Measurements from ENCODE around the gene DENND2A. TPM values are rescaled to one million over a fixed set of nuclear protein-coding genes. Genes with fewer than 3 reads are reported as not detected.

The DENND2A gene, protein sequence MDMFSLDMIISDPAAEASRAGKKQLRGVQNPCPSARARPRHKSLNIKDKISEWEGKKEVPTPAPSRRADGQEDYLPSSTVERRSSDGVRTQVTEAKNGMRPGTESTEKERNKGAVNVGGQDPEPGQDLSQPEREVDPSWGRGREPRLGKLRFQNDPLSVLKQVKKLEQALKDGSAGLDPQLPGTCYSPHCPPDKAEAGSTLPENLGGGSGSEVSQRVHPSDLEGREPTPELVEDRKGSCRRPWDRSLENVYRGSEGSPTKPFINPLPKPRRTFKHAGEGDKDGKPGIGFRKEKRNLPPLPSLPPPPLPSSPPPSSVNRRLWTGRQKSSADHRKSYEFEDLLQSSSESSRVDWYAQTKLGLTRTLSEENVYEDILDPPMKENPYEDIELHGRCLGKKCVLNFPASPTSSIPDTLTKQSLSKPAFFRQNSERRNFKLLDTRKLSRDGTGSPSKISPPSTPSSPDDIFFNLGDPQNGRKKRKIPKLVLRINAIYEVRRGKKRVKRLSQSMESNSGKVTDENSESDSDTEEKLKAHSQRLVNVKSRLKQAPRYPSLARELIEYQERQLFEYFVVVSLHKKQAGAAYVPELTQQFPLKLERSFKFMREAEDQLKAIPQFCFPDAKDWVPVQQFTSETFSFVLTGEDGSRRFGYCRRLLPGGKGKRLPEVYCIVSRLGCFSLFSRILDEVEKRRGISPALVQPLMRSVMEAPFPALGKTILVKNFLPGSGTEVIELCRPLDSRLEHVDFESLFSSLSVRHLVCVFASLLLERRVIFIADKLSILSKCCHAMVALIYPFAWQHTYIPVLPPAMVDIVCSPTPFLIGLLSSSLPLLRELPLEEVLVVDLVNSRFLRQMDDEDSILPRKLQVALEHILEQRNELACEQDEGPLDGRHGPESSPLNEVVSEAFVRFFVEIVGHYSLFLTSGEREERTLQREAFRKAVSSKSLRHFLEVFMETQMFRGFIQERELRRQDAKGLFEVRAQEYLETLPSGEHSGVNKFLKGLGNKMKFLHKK
- not detected in 2 replicates for total RNA-seq

DNA sequence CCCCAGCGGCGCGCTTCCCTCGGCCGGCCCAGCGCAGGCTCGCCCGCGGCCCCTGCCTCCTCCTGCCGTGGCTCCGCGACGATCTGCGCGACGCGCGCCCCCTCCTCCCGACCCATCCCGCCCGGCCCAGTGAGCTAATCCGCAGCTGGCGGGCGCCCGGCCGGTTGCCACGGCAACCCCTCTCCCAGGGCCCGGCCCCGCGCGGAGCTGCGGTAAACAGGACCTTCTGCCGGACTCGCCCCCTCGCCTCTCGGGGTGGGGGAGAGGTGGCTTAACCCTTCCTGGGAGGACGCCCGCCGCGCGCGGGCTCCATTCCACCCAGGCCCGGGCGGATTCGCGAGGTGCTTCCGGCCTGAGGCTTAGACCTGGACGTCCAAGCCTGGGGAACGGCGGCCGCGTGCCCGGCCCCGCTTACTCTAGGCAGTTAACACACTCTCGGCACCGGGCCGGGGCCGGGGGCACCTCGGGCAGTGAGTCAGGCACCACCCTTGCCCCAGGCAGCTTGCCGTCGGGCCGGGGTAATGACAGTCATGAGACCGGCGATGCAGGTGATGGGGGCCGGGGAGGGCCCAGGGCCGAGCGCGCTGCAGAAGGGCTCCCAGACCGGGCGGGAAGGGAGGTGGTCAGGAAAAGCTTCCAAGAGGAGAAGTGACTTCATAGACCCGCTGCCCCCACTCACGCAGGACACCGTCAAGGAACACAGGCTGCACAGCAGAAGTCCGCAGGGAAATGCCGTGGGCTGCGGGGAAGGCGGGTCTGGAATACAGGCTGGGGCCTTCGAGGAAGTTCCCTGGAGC lies at the start of gene DENND2A:
Gene DENND2A (minus strand): TSS at position 87 of the 797 bp plus-strand sequence. CDS start 38,416 bp downstream, outside the sequence.
- DNase-seq, result peak; percentile 32
- peak; percentile 52 for ATAC-seq (ENCODE audit: low read depth)
- TF ChIP-seq, protein P1, sequence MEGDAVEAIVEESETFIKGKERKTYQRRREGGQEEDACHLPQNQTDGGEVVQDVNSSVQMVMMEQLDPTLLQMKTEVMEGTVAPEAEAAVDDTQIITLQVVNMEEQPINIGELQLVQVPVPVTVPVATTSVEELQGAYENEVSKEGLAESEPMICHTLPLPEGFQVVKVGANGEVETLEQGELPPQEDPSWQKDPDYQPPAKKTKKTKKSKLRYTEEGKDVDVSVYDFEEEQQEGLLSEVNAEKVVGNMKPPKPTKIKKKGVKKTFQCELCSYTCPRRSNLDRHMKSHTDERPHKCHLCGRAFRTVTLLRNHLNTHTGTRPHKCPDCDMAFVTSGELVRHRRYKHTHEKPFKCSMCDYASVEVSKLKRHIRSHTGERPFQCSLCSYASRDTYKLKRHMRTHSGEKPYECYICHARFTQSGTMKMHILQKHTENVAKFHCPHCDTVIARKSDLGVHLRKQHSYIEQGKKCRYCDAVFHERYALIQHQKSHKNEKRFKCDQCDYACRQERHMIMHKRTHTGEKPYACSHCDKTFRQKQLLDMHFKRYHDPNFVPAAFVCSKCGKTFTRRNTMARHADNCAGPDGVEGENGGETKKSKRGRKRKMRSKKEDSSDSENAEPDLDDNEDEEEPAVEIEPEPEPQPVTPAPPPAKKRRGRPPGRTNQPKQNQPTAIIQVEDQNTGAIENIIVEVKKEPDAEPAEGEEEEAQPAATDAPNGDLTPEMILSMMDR (IDR thresholded peaks at IDR 0.05), result no peak
- no peaks in the 10 kb centered on the region for H3K9me3 Mint-ChIP-seq
- intact Hi-C loops (cut with micrococcal nuclease), result no loop called here
- peaks cover 24% of the 10 kb centered on the region for H3K4me1 Mint-ChIP-seq
- H3K36me3 Mint-ChIP-seq (ENCODE audit: low read depth), result no peaks in the 10 kb centered on the region
- ChIA-PET CTCF (no interaction called here), POLR2A (interaction anchor here (0.6 kb wide), 1 partner anchor 352 kb away, joined by 3 read pairs; no protein-coding TSS in a partner anchor)
- H3K4me3 Mint-ChIP-seq, result peak within 1 kb of the TSS; percentile 86
- no peak within 1 kb of the TSS for H3K27ac Mint-ChIP-seq
- peaks cover 46% of the 10 kb centered on the region for H3K27me3 Mint-ChIP-seq

DNA sequence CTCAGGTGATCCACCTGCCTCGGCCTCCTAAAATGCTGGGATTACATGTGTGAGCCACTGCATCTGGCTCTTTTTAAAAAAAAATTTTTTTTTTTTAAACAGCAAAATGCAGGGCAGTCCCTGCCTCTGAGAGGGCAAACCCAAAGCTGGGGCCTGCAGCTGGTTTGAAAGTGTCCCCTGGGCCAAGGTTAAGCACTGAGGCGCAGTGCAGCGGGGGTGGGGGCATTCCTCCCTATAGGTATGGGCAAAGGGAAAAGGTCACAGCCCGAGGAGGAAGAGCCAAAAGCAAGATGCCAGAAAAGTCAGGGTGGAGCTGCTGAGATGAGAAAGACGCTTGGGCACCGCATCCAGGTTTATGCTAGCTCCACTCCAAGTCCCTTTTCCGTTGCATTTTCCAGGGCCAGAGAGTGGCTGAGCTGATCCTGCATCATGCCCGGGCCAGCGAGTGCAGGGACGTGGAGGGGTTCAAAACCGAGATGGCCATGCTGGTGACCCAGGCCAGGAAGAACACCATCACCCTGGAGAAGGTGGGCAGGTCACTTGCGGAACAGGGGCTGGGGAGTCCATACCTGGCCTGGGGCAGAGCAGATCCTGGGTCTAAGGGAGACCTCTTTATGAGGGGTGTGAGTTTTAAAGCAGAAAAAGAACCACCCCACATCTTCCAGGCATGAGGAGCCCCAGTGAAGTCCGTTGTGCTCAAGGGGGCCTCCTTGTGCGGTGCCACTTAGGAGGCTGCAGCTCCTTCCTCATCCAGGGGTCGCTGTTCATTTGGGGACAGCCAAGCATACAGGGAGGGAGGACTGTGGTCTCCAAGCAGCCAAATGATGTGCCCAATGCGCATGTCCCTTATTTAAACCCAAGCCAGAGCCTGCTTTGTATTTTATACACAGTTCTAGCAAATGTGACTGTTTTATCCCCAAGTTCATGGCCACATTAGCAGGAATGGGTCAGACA lies 48.9 kb upstream of the DENND2A start:
- Mint-ChIP-seq H3K27me3 (no peaks in the 10 kb centered on the region), H3K36me3 (ENCODE audit: low read depth) (peaks cover 64% of the 10 kb centered on the region), H3K4me1 (no peaks in the 10 kb centered on the region), H3K27ac (no peak overlapping the region), H3K9me3 (no peaks in the 10 kb centered on the region), H3K4me3 (no peak overlapping the region)
- ChIA-PET CTCF (interaction anchor here (1.0 kb wide), 1 partner anchor 14 kb away, joined by 3 read pairs; no protein-coding TSS in a partner anchor), POLR2A (interaction anchor here (0.7 kb wide), 1 partner anchor 88 kb away, joined by 3 read pairs; no protein-coding TSS in a partner anchor)
- ATAC-seq (ENCODE audit: low read depth) (no peak), DNase-seq (no peak)
- TF ChIP-seq, protein P1 (IDR thresholded peaks at IDR 0.05), result no peak
- intact Hi-C loops (cut with micrococcal nuclease), result no loop called here

DNA sequence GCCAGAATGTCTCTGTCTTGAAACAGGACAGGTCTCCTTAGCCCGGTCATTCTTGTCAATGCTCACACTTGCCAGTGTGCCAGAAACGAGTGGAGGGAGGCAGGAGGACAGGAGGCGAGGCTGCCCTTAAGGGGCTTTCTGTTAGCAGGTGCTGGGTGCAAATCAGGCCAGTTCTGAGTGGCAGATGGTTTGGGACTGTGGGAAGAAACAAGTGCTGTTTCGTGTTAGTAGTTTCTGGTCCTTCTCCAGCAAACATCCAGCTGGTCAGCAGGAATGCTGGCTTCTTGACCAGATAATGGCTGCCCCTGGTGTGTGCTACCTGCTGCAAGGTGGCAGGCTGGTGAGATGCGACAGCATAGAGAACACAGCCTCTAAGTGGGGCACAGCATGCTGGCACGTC lies 47.7 kb upstream of the DENND2A start:
- CTCF ChIA-PET, result no interaction called here
- DNase-seq, result no peak
- H3K4me3 Mint-ChIP-seq, result no peak overlapping the region
- H3K4me1 Mint-ChIP-seq, result no peaks in the 10 kb centered on the region
- H3K36me3 Mint-ChIP-seq (ENCODE audit: low read depth), result peaks cover 72% of the 10 kb centered on the region
- H3K27ac Mint-ChIP-seq, result no peak overlapping the region
- intact Hi-C loops (cut with micrococcal nuclease), result no loop called here
- TF ChIP-seq, protein P1 (IDR thresholded peaks at IDR 0.05), result no peak
- ATAC-seq (ENCODE audit: low read depth), result no peak
- no peaks in the 10 kb centered on the region for H3K27me3 Mint-ChIP-seq
- no peaks in the 10 kb centered on the region for H3K9me3 Mint-ChIP-seq
- POLR2A ChIA-PET, result no interaction called here

DNA sequence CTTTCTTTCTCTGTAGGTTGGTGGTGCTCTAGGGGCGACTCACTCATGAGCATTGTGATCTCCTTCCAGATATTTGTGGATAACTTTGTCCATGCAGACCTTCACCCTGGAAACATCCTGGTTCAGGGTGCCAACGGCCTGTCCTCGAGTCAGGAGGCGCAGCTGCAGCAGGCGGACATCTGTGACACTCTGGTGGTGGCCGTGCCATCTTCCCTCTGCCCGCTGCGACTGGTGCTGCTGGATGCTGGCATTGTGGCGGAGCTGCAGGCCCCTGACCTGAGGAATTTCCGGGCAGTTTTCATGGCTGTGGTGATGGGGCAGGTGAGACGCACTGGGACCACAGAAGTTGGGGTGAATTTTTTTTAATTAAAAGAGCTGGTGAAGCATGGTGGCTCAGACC lies 46.3 kb upstream of the DENND2A start:
- intact Hi-C loops (cut with micrococcal nuclease), result no loop called here
- Mint-ChIP-seq H3K27me3 (no peaks in the 10 kb centered on the region), H3K4me3 (no peak overlapping the region), H3K36me3 (ENCODE audit: low read depth) (peaks cover 64% of the 10 kb centered on the region), H3K9me3 (no peaks in the 10 kb centered on the region), H3K4me1 (no peaks in the 10 kb centered on the region), H3K27ac (no peak overlapping the region)
- POLR2A ChIA-PET, result interaction anchor here (1.1 kb wide), 1 partner anchor 11 kb away, joined by 4 read pairs; no protein-coding TSS in a partner anchor
- TF ChIP-seq, protein P1 (IDR thresholded peaks at IDR 0.05), result no peak
- CTCF ChIA-PET, result no interaction called here
- DNase-seq (no peak), ATAC-seq (ENCODE audit: low read depth) (no peak)
